HG02943 (cell line): Measurements from ENCODE around the gene TTBK2.
A peak's percentile ranks its signal among the peaks of the same experiment; 100 is the strongest.
"Not testable (repeated sequence)": the region's sequence is repeated elsewhere in the genome, so short reads cannot be mapped to it uniquely, and the experiment has no call there.

Experiments used
- ATAC-seq: cut with Tn5 transposase; IDR thresholded peaks from one replicate; pipeline ENCODE4 v1.9.1; 2021; ENCODE audit warnings: mild to moderate bottlenecking, low read depth, moderate library complexity; ENCODE audit not compliant: unreplicated experiment

The TTBK2 gene

DNA sequence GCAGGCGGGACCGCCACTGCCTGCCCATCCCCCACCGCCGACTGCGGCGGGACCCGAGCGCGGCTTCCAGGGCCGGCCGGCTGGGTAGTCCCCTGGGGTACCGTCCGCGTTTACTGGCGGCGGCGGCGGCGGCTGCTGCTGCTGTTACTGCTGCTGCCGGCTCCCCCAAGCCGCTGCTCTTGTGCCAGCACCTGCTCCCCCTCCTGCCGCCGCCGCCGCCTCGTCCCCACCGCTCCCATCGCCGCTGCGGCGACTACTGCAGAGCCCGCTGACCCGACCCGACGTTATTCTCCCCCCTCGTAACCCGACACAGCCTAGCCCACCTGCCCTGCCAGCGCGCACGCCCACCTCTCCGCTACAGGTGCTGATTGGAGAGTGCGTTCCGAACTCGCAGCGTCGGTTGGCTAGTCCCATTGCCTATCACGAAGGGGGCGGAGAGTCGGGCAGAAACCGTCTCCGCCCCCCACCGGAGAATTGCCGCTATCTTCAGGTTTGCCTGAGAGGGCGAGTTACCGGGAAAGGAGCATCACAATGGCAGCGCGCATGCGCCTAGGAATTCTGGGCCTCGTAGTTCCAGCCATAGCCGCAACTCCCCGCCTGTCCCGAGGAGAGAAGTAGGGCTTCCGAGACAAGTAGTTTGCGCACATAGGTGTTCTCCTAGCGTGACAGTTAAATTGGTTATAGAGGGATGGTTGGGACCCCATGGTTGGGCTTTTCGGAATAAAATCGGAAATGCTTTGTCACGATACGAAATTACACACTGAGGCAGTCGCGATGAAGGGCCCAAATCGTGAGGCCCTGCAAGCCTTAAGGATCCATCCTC, at the start of gene TTBK2:
Gene TTBK2 (minus strand): TSS at position 260 of the 823 bp plus-strand sequence. CDS start 42,161 bp downstream, outside the sequence.
- peak; percentile 90 for ATAC-seq

DNA sequence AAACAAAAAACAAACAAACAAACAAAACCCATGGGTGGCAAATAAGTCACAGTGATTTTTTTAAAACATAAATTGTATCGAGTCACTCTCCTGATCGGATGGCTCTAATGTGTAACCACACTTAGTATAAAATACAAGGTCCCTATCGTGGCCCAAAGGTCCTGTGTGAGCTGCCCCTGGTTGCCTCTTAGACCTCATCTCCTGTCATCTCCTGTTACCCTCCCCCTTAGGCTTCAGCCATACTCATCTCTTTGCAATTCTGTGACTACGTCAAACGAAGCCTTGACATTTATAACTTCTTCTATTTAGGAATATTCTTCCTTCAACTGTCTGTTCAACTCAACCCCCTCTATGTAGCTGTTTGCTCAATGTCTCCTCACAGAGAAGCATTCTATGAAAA, 43.9 kb upstream of the TTBK2 start:
- ATAC-seq, result no peak

DNA sequence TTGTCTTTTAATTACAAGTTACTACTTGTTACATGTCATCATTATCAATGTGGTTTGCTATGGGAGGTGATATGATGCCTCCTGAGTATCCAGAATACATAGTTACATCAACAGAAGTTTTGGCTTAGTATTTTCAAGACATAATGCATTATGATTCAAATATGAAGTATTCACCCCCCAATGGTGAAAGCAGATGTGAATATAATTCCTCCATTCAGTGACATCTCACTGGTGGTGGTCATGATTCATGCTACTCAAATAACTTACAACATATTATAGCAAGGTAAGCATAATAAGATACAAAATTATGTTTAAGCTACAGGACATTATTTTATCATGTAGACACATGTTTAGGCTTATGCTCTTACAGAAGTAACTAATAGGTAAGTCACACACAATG, 34.9 kb upstream of the TTBK2 start:
- no peak for ATAC-seq

DNA sequence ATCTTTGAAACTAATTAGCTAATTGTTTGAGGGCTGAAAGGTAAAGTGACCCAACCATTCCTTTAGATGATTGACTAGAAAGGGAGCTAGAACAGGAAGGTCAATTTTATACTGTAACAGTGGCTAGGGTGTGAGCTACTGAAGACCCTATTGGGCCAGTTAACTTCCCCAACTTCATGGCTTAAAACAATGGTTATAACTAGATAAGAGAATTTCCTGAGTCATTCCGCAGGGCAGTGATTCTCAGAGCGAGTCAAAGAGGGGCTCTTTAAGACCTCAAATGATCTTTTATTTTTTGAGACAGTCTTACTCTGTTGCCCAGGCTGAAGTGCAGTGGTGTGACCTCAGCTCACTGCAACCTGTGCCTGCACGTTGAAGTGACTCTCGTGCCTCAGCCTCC, 33.7 kb upstream of the TTBK2 start:
- no peak for ATAC-seq

DNA sequence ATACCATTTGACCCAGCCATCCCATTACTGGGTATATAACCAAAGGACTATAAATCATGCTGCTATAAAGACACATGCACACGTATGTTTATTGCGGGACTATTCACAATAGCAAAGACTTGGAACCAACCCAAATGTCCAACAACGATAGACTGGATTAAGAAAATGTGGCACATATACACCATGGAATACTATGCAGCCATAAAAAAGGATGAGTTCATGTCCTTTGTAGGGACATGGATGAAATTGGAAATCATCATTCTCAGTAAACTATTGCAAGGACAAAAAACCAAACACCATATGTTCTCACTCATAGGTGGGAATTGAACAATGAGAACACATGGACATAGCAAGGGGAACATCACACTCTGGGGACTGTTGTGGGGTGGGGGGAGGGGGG, 28.3 kb upstream of the TTBK2 start:
- ATAC-seq, result not testable (repeated sequence)

DNA sequence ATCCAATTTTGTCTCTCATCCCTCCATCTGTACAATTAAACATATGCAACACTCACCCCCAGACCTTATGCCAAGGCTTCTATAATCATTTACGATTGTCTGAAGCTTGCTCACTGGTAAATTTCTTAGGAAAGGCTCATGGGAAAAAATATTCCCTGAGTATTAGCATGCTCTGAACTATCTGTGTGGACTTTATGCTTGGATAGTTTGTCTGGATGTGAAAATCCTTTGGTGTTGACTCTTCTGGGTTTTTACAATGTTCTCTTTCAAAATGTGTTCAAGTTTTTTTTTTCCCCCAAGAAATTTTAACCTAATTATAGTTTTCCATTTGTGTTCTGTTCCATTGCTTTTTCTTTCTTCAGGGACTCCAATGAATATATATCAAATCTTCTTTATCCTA, 19.9 kb upstream of the TTBK2 start:
- no peak for ATAC-seq

DNA sequence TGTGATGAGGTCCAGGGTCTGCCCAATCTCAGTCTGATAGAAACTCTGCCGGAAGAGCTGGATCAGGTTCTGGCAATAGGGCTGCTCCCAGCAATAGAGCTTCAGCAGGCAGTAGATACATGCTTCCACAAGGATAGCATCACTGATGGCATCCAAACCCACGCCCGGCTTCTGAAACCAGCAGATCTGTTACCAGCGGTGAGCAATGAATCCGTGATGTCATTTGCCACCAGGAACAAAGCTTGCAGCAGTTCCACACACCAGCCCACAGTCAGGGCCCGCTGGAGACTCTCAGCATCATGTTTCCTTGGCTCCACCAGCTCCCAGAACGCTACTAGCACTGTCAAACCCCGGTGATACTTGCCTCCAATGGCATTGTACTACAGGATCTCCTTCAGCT, 19.3 kb upstream of the TTBK2 start:
- no peak for ATAC-seq

DNA sequence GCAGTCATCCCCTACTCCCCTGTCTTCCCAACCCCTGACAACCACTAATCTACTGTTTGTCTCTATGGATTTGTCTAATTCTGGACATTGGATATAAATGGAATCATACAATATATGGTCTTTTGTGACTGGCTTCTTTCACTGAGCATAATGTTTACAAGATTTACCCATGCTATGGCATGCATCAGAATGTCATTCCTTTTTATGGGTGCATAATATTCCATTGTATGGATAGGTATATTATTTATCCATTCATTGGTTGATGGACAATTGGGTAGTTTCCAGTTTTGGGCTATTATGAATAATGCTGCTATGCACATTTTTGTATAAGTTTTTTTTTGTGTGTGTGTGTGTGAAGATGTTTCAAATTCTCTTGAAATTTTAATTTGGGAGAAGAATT, 16.6 kb upstream of the TTBK2 start:
- no peak for ATAC-seq

DNA sequence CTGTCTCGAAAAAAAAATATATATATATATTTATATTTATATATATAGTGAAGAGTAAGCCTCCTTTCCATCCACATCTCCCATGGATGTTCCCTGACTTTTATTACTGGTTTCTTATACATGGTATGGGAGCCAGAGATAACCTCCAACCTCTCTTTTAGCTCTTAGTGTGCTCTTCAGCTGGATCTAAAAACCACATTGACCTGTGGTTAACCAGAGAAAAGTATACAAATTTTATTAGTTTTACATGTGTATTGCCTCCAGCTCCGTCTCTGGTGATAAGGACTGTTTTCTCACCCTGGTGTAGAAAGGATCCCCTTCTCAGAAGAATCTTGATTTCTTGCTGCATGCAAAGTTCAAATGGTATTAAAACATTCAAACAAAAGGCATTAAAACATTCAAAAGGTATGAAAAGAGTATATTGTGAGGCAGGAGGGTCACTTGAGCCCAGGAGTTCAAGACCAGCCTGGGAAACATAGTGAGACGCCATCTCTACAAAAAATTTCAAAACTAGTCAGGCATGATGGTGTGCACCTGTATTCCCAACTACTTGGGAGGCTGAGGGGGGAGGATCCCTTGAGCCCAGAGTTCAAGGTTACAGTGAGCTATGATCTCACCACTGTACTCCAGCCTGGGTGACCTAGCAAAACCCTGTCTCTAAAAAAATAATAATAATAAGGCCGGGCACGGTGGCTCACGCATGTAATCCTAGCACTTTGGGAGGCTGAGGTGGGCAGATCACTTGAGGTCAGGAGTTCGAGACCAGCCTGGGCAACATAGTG, 13.5 kb upstream of the TTBK2 start:
- ATAC-seq, result no peak

DNA sequence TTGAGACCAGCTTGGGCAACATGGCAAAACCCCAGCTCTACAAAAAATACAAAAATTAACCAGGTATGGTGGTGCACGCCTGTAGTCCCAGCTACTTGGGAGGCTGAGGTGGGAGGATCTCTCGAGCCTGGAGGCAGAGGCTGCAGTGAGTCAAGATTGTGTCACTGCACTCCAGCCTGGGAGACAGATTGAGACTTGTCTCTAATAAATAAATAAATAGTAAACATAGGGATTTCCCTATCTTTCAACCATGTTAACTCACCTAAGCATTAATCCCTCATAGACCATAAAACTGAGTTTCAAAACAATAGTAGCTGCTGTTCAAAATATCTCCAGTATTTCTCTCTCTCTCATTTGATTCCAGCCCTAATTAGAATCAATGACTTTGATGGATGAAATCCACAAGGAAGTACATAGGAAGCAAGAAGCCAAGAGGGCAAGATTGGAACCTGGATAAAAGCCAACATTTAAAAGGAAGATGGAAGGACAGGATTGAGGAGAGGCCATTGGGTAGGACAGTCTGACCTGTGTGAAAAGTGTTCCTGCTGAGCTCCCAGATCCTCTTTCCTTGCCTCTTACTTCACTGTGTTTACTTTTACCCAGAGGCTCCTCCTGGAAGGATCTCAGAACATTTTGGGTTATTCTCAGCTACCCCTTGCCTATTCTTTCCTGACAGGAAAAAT, 12.4 kb upstream of the TTBK2 start:
- ATAC-seq, result no peak

DNA sequence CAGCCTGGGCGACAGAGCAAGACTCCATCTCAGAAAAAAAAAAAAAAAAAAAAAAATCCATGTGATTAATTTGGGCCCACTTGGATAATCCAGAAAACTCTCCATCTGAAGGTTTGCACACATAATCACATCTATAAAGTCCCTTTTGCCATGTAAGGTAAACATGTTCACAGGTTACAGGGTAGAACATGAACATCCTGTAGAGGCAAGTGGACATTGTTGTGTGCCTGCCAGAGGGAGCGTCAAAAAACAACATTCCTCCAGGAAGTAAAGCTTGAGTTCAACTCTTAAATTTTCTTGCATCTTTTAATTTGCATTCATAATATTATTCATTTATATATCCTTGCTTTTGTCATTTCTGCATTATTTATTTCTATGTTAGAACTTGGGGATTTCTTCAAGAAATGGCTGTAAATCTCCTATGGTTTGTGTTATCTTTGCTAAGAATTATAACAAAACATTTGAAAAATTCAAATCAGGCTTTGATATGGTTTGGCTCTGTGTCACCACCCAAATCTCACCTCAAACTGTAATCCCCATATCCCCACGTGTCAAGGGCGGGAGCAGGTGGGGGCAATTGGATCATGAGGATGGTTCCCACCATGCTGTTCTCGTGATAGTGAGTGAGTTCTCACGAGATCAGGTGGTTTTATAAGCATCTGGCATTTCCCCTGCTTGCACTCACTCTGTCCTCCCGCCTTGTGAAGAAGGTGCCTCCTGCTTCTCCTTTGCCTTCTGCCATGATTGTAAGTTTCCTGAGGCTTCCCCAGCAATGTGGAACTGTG, 11.3 kb upstream of the TTBK2 start:
- ATAC-seq, result no peak

DNA sequence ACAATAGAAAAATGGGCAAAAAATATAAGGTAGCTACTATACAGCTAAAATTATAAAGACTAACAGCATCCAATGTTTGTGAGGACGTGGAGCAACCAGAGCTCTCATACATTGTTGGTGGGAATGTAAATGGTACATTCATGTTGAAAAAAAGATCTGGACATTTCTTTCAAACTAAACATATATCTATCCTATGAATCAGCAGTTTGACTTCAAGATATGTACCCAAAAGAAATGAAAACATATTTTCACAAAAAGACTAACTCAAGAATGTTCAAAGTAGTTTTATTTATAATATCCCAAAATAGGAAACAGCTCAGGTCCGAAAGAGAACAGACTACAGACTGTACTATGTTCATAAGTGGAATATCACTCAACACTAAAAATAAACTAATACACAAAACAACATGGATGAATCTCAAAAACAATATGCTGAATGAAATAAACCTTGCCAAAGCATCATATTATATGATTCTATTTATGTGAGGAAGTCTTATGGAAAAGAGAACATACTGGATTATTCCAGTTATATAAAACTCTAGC, 8.8 kb upstream of the TTBK2 start:
- no peak for ATAC-seq

DNA sequence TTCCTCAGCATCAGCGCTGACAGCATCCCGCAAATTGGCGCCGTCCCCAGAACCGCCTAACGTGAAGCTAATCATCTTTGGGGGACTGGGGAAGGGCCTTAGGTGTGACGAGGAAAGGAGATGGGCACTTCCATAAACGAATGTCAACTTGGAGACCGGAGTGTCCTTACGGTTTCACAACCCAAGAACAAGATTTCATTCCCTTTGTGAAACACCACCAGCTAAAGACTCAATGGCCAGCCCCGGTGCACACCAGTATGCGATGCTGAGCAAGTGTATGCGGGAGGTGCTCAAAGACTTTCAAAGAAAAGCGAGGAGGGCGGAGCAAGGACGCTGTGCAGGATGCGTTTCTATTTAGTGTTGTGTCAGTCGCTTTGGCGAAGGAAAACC, 759 bp upstream of the TTBK2 start:
- ATAC-seq, result peak; percentile 0

DNA sequence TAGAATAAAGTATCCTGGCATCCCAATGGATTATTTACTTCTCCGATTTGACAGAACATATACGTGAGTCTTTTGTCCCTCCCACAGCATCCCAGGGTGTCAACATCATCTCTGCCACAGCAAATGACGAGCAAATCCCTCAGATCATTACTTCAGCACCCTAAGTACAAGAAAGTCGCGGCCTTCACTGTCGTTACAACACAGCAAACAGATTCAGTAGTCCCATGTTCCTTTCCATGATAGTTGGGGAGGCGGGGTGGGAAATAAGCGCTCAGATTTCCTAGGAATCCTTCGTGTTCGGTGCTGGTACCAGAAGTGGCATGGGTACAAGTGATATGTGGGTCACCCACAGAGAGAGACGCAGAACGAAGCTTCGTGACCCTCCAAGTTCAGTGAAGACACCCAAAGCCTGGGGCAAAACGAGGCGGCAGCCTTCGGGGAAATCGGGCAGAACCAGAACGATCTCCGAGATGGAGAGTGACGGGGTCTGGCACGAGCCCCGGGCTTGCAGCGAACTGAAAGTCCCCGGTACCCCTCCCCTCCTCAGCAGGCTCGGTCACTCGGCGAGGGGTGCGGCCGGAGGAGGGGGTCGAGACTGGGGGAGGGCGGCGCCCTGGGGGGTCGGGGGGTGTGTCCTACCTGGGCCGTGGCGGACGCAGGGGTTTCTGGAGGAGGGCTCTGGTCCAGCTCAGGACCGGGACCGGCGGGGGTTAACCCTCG, 619 bp downstream of the TTBK2 start:
- ATAC-seq, result peak; percentile 21

DNA sequence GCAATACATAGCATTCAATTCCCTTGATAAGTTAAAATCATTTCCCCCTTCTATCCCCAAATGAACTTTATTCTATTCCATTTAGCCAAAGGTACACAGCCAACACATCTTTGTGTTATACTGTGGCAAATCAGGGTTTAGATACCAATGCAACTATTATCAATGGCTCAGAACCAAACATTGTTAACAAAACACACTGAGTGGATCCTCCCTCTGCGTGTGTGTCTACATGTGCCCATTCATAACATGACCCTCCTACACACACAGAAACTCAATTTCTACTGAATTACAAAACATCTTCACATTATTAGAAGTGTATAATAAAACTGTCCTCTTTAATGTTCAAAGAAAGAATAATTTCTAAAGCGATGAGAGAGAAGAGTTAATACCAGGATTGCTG, 1.3 kb downstream of the TTBK2 start:
- no peak for ATAC-seq

DNA sequence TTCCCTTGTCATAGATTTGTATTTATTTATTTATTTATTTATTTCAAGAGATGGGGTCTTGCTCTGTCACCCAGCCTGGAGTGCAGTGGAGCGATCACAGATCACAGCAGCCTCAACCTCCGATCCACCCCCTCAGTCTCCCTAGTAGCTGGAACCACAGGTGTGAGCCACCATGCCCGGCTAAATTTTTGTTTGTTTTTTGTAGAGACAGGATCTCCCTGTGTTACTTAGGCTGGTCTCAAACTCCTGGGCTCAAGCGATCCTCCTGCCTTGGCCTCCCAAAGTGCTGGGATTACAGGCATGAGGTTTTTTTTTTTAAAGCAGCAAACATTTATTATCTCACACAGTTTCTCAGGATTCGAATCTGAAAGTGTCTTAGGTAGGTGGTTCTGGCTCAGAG, 2.5 kb downstream of the TTBK2 start:
- ATAC-seq, result no peak

DNA sequence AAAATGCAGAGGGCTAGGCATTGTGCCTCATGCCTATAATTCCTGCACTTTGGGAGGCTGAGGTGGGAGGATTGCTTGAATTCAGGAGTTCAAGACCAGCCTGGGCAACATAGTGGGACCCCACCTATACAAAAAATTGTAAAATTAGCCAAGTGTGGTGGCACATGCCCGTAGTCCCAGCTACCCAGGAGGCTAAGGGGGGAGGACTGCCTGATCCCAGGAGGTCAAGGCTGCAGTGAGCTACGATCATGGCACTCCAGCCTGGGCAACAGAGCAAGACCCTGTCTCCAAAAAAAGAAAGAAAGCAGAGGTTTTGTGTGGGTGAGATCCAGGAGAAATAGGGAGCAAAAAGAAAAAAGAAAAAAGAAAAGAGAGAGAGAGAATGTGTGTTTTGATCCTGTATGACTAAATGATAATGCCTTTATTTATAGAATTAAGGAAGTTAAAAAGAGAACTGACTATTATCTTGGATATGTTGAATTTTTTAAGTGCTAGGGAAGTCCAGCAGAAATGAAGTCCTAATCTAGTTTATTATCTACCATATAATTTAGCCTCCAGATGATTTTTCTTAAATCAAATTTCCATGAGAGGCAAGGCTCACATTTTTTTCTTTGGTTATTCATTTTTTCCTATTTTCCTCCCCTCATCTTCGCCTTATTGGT, 4.8 kb downstream of the TTBK2 start:
- no peak for ATAC-seq

DNA sequence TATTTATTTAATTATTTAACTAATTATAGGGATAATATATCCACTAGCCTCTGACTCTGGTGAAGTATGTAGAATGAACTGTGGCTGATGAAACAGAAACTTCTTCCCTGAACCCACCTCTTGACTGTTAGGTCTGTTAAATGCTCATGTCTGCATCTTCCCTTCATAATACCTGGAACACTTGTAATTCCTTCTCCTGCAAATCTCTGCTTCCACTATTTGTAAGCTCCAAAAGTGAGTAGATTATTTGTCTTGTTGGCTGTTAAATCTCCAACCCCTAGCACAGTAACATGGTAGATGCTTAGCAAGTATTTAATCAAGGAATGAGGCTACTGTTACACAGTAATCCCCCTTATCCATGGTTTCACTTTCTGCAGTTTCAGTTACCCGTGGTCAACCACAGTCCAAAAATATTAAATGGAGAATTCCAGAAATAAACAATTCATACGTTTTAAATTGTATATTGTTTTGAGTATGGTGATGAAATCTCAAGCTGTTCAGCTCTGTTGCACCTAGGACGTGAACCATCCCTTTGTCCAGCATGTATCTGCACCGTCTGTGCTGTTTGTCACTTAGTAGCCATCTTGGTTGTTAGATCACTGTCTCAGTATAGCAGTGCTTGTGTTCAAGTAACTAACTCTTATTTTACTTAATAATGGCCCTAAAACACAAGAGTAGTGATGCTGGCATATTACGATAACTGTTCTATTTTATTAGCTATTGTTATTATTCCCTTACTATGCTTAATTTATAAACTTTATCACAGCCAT, 5.7 kb downstream of the TTBK2 start:
- ATAC-seq, result no peak
